ENCODE data around the gene CNOT6L.
"Not testable (repeated sequence)": the region's sequence is repeated elsewhere in the genome, so short reads cannot be mapped to it uniquely, and the experiment has no call there.

The CNOT6L gene

DNA sequence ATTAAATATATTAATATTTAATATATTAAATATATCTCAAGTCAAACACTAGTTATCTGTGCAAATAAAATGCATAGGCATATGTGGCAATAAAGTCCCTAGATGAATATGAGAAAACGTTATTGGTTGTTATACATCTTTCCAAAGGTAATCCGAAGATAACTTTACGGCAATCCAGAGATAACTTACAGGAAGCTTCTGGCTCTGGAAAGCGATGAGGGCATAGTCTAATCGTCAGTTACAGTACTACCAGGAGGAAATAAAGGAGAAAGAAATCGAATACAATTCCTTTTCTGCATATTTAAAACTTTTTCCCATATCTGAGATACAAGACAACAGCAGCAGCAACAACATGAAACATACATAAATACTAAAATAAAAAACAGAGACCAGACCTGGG lies 35.3 kb downstream of the CNOT6L start:
- no peak for DNase-seq (ENCODE audit: low read depth in 2 of 2, low spot score in 1 of 2)

DNA sequence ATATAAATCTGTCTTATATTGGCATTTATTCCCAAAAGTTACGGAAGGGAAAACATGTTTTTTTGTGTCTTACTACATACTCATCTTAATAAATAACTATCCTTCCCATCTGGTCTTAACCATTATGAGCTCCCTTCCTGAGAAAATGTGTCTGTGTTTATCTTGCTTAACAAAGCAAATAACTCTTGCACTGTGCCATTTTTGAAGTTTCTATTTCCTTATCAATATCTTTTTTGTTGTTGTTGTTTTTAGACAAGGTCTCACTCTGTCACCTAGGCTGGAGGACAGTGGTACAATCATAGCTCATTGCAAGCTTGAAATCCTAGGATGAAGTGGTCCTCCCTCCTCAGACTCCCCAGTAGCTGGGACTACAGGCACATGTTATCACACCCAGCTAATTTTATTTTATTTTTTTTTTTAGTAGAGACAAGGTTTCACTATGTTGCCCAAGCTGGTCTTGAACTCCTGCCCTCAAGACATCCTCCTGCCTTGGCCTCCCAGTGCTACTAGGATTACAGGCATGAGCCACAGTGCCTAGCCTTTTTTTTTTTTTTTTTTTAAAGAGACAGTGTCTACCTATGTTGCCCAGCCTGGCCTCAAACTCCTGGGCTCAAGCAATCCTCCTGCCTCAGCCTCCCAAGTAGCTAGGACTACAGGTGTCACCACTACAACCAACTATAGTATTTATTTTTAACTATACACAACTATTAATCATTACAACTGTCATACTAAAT lies 36.9 kb downstream of the CNOT6L start:
- no peak for DNase-seq (ENCODE audit: low read depth in 2 of 2, low spot score in 1 of 2)

DNA sequence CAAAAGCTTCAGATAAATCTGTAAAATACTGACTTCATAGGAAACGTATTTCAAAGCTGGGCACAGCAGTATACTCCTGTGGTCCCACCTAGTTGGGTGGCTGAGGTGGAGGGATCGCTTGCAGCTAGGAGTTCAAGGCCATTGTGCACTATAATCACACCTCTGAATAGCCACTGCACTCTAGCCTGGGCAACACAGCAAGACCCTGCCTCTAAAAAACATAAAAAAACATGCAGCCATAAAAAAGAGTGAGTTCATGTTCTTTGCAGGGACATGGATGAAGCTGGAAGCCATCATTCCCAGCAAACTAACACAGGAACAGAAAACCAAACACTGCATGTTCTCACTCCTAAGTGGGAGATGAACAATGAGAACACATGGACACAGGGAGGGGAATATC lies 38.4 kb downstream of the CNOT6L start:
- DNase-seq (ENCODE audit: low read depth in 2 of 2, low spot score in 1 of 2) = not testable (repeated sequence)

DNA sequence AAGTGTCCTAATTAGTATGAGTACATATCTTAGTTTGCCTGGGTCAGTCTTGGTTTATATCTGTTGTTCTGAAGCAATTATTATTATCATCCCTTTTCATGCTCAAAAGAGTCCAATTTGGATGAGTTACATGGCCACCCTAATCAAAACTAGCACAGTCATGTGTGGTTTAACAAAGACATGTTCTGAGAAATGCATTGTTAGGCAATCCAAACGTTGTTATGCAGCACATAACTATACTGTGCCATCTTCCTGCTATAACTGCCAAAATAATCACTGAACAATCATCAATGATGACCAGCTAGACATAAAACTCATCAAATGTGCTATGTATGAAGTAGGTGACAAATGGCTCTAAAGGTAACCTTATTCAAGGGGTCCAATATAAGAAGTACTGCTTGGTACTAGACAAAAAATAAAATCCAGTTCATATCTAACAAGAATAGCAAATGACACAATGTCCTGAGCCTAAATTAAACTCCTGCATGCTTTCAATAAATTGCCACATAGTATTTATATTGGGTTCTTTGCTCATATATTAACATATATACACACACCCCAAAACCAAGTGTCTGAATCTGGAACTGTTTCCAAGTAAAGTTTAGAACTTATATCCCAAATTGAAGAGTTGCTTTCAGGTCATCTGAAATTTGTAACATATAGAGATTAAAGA lies 41.9 kb downstream of the CNOT6L start:
- DNase-seq (ENCODE audit: low read depth in 2 of 2, low spot score in 1 of 2) = no peak

DNA sequence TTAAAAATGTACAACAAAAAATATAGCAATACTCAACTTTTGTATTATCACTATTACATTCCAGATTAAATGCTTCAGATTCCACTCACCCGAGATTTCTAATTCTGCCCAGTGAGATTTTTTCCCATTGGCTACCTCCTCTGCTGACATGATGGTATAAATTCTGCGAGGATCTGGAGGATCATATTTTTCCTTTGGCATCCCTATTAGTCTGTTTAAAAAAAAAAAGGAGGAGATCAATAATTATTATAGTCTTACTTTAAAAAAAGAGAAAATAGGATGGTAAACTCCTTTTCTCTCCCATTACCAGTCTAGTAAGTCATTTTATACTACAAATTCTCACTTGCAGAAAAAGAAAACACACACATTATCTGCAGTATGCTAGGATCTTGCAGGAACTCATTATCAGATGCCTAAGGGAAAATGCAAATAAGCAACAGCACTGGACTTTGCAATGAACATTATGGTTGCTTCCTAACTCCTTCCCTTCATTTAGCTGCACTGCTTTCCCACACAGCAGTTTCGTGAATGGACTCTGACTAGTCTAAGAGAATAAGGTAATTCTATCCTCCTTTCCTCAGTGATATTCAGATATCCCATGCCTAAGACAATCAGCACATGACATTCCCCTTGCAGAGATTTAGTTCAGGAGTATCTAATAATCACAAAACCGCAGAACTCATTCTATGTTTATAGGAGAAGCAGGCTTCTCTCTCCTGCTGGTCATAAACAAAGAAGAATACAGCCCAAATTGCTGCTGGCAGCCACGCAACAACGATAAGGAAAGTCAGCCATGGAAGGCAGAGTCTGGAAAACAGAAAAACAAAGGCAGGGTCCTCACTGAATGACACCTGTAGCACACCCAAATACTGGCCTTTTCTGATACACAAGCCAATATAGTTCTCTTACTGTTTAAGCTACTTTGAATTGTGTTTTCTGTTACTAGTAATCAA lies 42.7 kb downstream of the CNOT6L start:
- DNase-seq (ENCODE audit: low read depth in 2 of 2, low spot score in 1 of 2) = no peak

DNA sequence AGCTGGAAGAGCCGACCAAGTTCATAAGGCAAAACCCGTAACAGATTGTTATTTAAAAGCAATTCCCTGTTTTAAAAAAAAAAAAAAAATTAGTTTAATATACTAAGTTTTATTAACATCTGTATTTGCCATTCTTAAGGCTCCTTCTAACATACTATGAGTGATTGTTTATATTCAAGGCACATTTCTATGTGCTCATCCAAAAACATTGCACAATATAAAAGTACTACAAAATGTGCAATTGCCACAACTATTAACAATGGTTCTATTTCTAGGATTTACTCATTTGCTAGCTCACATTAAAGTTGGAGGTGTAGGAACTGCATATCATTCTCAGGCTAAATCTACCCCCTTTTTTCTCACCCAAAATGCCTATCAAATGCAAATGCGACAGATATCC lies 46.1 kb downstream of the CNOT6L start:
- DNase-seq (ENCODE audit: low read depth in 2 of 2, low spot score in 1 of 2) = no peak

DNA sequence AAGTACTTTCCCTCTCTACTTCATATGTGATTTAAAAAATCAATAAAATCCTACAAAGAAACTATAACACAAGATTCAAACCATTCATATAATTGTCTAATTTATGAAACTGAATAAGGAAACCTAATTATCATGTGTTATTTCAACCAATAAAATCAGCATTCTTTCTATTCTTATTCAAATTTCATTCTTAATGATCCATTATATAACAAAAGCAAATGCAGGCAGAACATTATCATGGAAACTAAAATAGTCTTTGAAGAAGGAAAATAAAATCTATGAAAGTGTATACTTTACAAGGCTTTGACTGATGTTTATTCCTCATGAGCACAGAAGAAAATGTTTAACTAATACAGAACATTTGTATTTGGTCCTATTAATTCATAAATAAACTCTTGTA lies 47.6 kb downstream of the CNOT6L start:
- no peak for DNase-seq (ENCODE audit: low read depth in 2 of 2, low spot score in 1 of 2)

DNA sequence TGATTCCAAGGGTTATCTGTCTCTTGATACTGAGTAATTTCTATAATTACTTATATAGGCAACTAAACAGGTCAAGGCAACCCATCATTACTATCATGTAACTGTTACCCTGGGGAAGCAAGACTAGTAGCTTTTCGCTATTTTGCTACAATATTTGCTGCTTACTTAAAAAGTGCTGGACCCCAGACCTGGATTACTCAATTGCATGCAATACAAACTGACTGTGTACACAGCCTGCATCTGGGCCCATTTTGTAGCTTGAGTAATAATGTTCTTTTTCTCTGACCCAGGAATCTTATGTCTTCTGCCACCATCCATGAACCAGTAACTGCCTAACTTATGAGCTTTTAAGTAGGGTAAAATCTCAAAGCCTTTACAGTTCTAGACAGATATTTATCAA lies 53.4 kb downstream of the CNOT6L start:
- no peak for DNase-seq (ENCODE audit: low read depth in 2 of 2, low spot score in 1 of 2)

DNA sequence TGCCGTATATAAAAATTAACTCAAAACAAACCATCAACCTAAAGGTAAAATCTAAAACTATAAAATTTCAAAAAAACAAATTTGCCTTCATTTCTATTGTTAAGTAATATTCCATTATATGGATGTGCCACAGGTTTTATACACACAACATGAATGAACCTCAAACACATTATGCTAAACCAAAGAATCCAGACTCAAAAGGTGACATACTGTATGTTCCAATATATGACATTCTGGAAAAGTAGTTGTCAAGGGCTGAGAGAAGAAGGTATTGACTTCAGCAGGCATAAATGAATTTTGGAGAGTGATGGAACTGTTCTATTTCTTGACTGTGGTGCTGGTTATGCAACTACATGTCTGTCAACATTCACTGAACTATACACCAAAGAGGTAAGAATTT lies 56.6 kb downstream of the CNOT6L start:
- no peak for DNase-seq (ENCODE audit: low read depth in 2 of 2, low spot score in 1 of 2)

DNA sequence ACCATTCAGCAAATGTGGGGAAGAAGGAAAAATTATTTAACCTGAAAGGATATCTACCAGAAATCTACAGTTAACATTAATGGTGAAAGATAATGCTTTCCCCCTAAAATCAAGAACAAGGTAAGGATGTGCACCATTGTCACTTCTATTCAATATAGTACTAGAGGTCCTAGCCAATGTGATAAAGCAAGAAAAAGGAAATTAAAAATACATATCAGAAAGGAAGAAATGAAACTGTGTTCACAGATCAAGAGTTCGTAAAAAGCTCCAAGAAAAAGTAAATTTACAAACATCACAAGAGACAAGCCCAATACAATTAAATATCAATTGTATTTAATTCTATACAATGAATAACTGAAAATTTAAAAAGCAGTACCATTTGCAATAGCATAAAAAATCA lies 57.6 kb downstream of the CNOT6L start:
- no peak for DNase-seq (ENCODE audit: low read depth in 2 of 2, low spot score in 1 of 2)

DNA sequence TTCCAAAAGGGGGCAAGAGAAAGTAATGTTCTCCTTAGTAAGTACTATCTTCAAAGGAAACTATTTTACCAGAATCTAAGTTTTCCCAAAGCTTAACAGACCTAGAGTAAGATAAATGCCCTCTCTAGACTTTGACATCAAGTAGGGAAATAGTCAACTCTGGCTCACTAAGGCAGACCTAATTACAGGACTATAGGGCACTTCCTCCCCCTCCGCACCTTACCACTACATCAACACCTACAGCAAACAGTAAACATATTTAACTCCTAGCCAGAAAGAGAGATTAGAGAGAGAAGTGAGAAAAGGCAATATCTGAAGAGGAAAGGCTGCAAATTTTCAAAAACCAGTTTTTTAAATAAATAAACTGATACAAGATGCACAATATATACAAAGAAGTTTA lies 60.4 kb downstream of the CNOT6L start:
- no peak for DNase-seq (ENCODE audit: low read depth in 2 of 2, low spot score in 1 of 2)

DNA sequence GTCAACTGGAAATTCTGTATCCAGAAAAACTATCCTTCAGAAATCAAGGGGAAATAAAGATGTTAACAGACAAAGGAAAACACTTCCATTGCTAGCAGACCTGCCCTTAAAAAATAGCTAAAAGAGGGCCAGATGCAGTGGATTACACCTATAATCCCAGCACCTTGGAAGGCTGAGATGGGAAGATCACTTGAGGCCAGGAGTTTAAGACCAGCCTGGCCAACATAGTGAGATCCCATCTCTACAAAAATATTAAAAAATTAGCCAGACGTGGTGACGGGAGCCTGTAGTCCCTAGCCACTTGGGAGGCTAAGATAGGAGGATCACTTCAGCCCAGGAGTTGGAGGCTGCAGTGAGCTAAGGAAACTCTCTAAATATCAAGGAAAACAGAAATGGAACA lies 67.4 kb downstream of the CNOT6L start:
- no peak for DNase-seq (ENCODE audit: low read depth in 2 of 2, low spot score in 1 of 2)

DNA sequence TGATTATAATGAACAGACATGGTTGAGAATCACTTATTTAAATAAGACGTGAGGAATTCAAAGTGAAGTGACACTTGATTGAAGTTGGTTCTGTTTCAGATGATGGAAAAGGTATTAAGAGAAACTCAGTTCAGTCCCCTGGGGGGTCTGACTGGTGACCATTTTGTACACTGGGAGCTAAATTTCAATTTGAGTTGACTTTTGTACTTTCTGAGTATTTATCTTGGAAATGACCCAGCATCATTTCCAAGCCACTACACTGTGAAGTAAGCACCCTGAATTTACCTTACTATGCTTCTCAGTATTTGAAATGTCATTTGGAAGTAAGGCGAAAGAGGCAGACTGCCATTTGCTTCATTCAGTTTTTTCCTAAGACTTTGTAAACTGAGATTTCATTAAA lies 73.4 kb downstream of the CNOT6L start:
- no peak for DNase-seq (ENCODE audit: low read depth in 2 of 2, low spot score in 1 of 2)

DNA sequence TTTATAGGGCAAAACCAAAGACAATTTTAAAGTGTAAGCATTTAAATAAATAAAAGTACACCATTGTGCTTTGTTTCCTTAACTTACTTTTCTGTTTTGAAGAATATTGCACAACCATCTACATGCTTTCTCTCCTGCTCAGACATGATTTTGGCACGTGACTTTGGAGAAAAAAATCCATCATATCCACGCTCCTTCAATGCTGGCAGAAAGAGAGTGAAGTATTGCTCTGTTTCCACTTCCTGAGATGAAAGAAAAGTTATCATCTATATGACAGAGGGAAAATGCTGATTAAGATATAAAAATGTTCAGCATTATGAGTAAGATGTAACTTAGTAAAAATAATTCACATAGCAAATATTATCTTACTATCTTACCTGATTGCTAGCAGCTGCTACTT lies 77.1 kb downstream of the CNOT6L start:
- DNase-seq (ENCODE audit: low read depth in 2 of 2, low spot score in 1 of 2) = no peak

DNA sequence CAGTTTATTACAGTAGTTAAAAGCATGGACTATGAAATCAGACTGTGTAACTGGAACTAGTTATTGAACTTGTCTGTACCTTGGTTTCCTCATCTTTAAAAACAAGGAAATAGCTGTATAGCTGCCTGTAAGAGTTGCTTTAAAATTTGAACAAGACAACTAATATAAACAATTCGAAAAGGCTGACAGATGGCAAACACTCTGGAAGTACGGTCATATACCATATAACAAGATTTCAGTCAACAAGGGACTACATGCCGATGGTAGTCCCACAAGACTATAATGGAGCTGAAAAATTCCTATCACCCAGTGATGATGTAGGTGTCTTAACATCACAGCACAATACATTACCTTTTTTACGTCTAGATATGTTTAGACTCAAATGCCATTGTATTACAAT lies 78.7 kb downstream of the CNOT6L start:
- DNase-seq (ENCODE audit: low read depth in 2 of 2, low spot score in 1 of 2) = no peak

DNA sequence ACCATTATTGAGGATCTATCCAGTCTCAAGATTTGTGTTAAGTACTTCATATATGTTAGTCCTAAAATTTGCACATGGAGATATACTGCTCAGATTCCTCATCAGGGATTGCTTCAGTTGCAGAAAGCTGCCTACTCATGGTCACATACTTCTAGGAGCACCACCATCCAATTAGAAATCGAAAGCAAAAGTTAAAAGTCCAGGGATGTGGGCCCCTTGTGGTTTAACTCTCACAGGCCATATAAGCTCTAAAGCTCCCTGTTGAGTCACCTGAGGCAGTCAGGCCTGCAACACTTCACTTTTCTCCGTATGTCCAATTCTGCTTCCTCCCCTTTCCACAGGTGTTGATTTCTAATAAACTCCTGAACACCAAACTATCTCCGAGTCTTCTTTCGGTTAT lies 84.2 kb downstream of the CNOT6L start:
- DNase-seq (ENCODE audit: low read depth in 2 of 2, low spot score in 1 of 2) = peak in 1 of 2 donors; percentile 1

DNA sequence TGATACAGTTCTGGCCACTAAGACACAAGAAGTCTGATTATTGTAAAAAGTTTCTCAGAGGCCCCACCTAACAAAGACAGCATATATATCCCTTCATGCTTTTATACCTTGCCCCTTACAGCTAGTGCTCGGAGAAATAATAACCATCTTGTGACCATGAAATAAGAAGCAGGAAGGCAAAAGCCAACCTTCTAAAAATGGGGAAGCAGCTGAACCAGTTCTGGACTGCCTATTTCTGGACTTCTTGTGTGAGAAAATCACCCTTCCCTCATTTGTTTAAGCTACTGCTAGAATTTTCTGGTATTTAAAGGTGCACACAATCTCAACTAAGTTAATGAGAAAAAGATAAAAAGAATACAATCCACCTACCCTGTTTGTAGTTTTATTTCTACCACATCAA lies 87.5 kb downstream of the CNOT6L start:
- DNase-seq (ENCODE audit: low read depth in 2 of 2, low spot score in 1 of 2) = no peak

DNA sequence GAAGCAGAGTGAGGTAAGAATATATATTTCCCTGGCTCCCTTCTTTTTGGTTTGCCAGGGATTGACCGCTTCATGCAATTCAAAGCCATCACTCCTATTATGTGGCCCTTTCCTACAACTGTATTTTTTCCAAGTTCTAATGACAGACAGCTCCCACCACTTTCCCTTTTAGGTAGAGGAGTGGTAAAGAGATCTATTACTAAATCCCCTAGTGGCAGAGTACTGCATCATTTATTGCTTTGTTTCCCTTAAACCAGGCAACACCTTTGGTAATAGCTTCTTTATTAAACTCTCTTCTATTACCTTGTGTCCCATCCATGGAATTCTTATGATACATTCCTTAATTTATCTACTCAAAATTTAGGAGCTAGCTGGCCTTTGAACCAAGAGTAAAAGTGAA lies 90.7 kb downstream of the CNOT6L start:
- no peak for DNase-seq (ENCODE audit: low read depth in 2 of 2, low spot score in 1 of 2)

DNA sequence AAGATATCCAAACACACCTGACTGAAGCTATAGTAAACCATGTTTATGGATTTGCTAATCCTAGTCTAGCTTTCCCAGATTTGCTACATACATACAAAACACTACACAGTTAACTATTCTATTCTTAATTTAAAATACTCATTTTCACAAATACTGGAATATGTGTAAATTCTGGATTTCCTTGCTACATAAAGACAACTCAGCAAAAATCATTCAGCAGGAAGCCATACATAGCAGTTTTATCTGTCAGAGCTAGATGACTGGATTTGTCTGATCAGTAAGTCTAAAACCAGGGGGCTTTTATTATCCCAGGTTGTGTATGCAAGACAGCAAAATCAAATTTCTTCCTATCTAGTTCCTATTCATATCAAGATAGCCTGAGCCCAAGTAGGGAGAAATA lies 98.1 kb downstream of the CNOT6L start:
- no peak for DNase-seq (ENCODE audit: low read depth in 2 of 2, low spot score in 1 of 2)

DNA sequence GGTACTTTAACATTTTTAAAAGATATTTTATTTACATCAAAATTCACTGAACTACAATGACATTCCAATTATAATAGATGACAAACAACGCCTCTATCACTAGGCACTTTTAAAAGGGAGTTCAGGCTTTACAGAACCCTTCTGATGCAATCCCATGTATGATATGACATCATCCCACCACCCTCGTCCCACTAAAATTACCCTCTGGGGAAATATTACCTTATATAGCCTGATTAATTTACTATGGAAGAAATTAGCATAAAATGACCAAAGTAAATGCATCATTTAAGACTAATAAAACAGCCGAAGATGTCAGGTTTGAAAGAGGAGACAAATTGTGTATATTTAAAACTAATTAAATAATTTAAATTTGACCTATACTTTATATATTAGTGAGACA lies 100.7 kb downstream of the CNOT6L start:
- not testable (repeated sequence) for DNase-seq (ENCODE audit: low read depth in 2 of 2, low spot score in 1 of 2)

DNA sequence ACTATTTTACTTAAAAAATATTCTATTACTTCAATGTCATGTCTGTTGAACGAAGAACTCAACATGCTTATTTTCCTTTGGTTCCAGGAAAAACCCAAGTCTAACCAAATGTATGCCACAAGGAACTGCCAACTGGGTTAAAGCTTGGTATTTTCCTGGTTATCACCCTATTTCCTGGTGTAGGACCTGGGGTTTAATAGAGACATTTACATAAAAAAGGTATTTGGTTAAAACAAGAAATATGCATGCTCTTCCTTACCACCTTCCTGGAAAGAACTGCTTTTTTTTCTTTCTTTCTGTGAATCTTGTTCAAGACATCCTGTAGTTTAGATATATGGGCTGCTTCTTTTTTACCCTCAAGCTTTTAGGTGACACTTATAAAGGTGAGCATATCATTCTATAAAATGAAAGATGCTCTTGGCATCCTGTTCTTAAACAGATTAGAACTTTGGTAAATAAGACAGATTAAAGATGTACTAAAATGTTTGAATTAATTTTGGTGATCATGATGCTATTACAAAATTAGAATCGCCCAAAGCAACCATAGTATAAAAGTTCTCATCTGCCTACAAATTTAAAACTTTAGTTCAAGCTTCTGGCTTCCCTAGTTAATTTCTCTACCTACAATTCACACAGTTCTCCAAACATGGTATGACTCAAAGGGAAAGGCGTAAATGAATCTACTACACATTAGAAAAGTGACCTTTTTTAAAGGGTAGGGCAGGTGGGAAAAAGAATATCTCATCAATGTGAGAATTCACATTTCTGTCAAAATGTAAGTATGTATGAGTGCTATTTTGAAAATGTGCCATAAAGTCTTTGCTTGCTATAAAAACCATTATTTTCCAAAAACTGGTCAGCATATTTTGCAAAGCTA lies 103.5 kb downstream of the CNOT6L start:
- DNase-seq (ENCODE audit: low read depth in 2 of 2, low spot score in 1 of 2) = no peak
